Loucy (cell line): Measurements from ENCODE around the gene OSGEP.

Experiments used
- CTCF ChIP-seq: fragments of 200-600 bp; sonication (generic); conservative IDR thresholded peaks from 2 replicates; pipeline ENCODE4 v1.5.1; 2014; ENCODE audit warnings: mild to moderate bottlenecking, antibody characterized with exemption, low read length
- EZH2phosphoT487 ChIP-seq: fragments of 200-600 bp; IDR thresholded peaks from 2 replicates; pipeline ENCODE4 v1.6.1; 2018; ENCODE audit warnings: antibody characterized with exemption, mild to moderate bottlenecking, moderate library complexity, borderline replicate concordance

- no peak for TF ChIP-seq CTCF
- no peak for TF ChIP-seq EZH2phosphoT487
Observed at GRCh38 chr14:20397511-20397910, 57.1 kb downstream of the OSGEP start.
